ENCODE results near the gene MSL3. TPM values are rescaled to one million over a fixed set of nuclear protein-coding genes. Genes with fewer than 3 reads are reported as not detected.

The MSL3 gene
- total and polyA plus RNA-seq, 2 of the 8 experiments (the other 6 are each of a cell fraction or from before 2014, with no cell fraction given), result 10.6 to 12.3 TPM

DNA sequence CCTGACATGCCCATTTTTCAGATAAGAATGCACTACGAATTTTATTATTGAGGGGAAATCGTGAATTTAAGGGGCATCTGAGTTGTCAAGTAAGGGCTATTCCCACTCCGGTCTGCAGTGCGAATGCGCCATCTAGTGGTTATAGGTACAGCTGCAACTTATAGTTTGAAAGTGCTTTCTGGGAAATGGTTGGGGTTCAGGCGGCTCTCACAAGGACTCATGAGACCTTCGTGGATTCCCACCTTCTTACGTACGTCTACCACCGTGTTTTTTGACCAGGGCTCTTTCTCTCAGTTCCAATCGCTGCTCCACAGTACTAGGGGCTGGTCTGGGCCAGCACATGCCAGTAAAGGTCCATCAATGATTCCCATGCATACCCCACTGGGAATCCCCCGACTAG is 12.3 kb downstream of the MSL3 start:
- WGBS, 2 experiments (ENCODE audit: extremely low coverage in 1 of 2, insufficient coverage in 1 of 2, insufficient read length in 1 of 2, insufficient replicate concordance in 2 of 2, low coverage in 1 of 2, low lambda C conversion rate in 2 of 2, missing lambda C conversion rate in 1 of 2), result 31% methylated on average over 11 of the region's 12 CpGs; no CpG with 5 or more reads in 1 of the 2 experiments

More for the DNA sequence above, 12.3 kb downstream of the MSL3 start:
- no peak overlapping the region for H4K91ac ChIP-seq (replicated peaks; ENCODE audit: insufficient read length, low read length)
- H3K56ac ChIP-seq (replicated peaks; ENCODE audit: insufficient read length, low read depth, low read length), result no peak overlapping the region
- H2BK20ac ChIP-seq (ENCODE audit: low read length), result no peak overlapping the region
- no peaks in the 10 kb centered on the region for H3K27me3 ChIP-seq (replicated peaks in 1 of 4; ENCODE audit: control insufficient read depth in 3 of 4, extremely low read depth in 1 of 4, insufficient read depth in 3 of 4, low read length in 3 of 4)
- no peaks in the 10 kb centered on the region for H3K79me2 ChIP-seq (ENCODE audit: control insufficient read depth in 1 of 2, insufficient read depth in 2 of 2, low read length in 2 of 2)
- no peak overlapping the region for H2AFZ ChIP-seq (ENCODE audit: low read length)
- ChIA-PET POLR2A (ENCODE audit: partially characterized antibody) (no interaction called here), CTCF (ENCODE audit: partially characterized antibody) (interaction anchor here (0.8 to 3.6 kb wide), 8 partner anchors 9 to 238 kb away, joined by 3 to 11 read pairs (median 3); partner anchors contain the start of gene ARHGAP6)
- no peak overlapping the region for H3K4me2 ChIP-seq (ENCODE audit: insufficient read depth in 1 of 2, low read depth in 2 of 2, low read length in 2 of 2)
- H4K20me1 ChIP-seq (replicated peaks in 1 of 2; ENCODE audit: control insufficient read depth in 1 of 2, insufficient read depth in 2 of 2, low read length in 2 of 2), result no peaks in the 10 kb centered on the region
- H3K23ac ChIP-seq (ENCODE audit: insufficient read length), result no peak overlapping the region
- no peak overlapping the region for H2BK120ac ChIP-seq (replicated peaks; ENCODE audit: low read depth, low read length)
- no peaks in the 10 kb centered on the region for H3K4me1 ChIP-seq (replicated peaks in 1 of 4; ENCODE audit: control insufficient read depth in 3 of 4, insufficient read depth in 4 of 4, low read length in 3 of 4)
- H3K79me1 ChIP-seq (ENCODE audit: low read depth, low read length), result no peaks in the 10 kb centered on the region
- no peak overlapping the region for H2AK5ac ChIP-seq (ENCODE audit: low read depth, low read length)
- no peak for FAIRE-seq
- H3K18ac ChIP-seq (ENCODE audit: extremely low read depth, low read length), result no peak overlapping the region
- no peak overlapping the region for H2BK5ac ChIP-seq (ENCODE audit: low read depth, low read length)
- no peak overlapping the region for H3K14ac ChIP-seq (ENCODE audit: insufficient read length)
- no peaks in the 10 kb centered on the region for H3K23me2 ChIP-seq (ENCODE audit: low read depth, low read length)
- no peak overlapping the region for H2BK15ac ChIP-seq (ENCODE audit: low read length)
- H4K8ac ChIP-seq (ENCODE audit: extremely low read depth, insufficient read depth, low read length), result no peak overlapping the region
- no peak overlapping the region for H4K5ac ChIP-seq (ENCODE audit: insufficient read length, low read depth, low read length)
- H3K9ac ChIP-seq (replicated peaks in 1 of 4; ENCODE audit: extremely low read depth in 1 of 4, low read depth in 3 of 4, low read length in 3 of 4), result no peak overlapping the region
- TF ChIP-seq CTCF (IDR thresholded peaks at IDR 0.05; ENCODE audit: control extremely low read depth in 1 of 3, insufficient read depth in 1 of 3, low read depth in 1 of 3, low read length in 3 of 3), result peak; percentile 1 to 74 (median 66)
- TF ChIP-seq RAD21 (IDR thresholded peaks at IDR 0.05 in 1 of 2, conservative IDR thresholded peaks at IDR 0.05 in 1 of 2; ENCODE audit: low read depth in 2 of 2, low read length in 2 of 2), result peak; percentile 79 to 80
- no peak for TF ChIP-seq SUZ12 (IDR thresholded peaks at IDR 0.05; ENCODE audit: low read length)
- no peak for DNase-seq (ENCODE audit: low read depth in 1 of 2, low spot score in 2 of 2)
- no peak overlapping the region for H3K4ac ChIP-seq (replicated peaks; ENCODE audit: insufficient read length, low read depth, low read length)
- no peaks in the 10 kb centered on the region for H3K9me3 ChIP-seq (ENCODE audit: insufficient read depth in 2 of 2, low read depth in 1 of 2, low read length in 1 of 2)
- H3K27ac ChIP-seq (ENCODE audit: low read depth, low read length), result no peak overlapping the region
- H2BK12ac ChIP-seq (ENCODE audit: low read depth, low read length), result no peak overlapping the region
- no peak overlapping the region for H3K4me3 ChIP-seq (ENCODE audit: extremely low read depth in 1 of 4, insufficient read depth in 2 of 4, low read depth in 3 of 4, low read length in 4 of 4)
- peaks cover 0 to 8% (median 5%) of the 10 kb centered on the region in 4 experiments; a peak in 5 of 8 replicates for H3K36me3 ChIP-seq (ENCODE audit: control insufficient read depth in 2 of 4, insufficient read depth in 4 of 4, low read length in 3 of 4)

All from H1 (cell line).